Measurements from ENCODE around the gene OLFM1. TPM values are rescaled to one million over a fixed set of nuclear protein-coding genes. Genes with fewer than 3 reads are reported as not detected.

OLFM1 gene
- total and polyA plus RNA-seq, 2 experiments from 2014 or later = 2.4 to 3.8 TPM

GRCh38 chr9:135051316-135052038 lies 36.0 kb upstream of the OLFM1 start:
- no peak overlapping the region for H3K27ac ChIP-seq
- H3K4me1 ChIP-seq (ENCODE audit: low read depth) = no peaks in the 10 kb centered on the region
- no peaks in the 10 kb centered on the region for H3K36me3 ChIP-seq
- H3K9me3 ChIP-seq (ENCODE audit: low read depth) = no peaks in the 10 kb centered on the region
- H3K4me3 ChIP-seq = no peak overlapping the region
- TF ChIP-seq CTCF (IDR thresholded peaks at IDR 0.05; ENCODE audit: low read depth, low read length) = no peak
- no peaks in the 10 kb centered on the region for H3K27me3 ChIP-seq
- no peak for DNase-seq (ENCODE audit: low read depth in 1 of 2, low spot score in 1 of 2)

- H3K4me1 ChIP-seq (ENCODE audit: low read depth) = no peaks in the 10 kb centered on the region
- no peaks in the 10 kb centered on the region for H3K27me3 ChIP-seq
- no peaks in the 10 kb centered on the region for H3K36me3 ChIP-seq
- no peak for DNase-seq (ENCODE audit: low read depth in 1 of 2, low spot score in 1 of 2)
- no peaks in the 10 kb centered on the region for H3K9me3 ChIP-seq (ENCODE audit: low read depth)
- no peak overlapping the region for H3K27ac ChIP-seq
- no peak overlapping the region for H3K4me3 ChIP-seq
- no peak for TF ChIP-seq CTCF (IDR thresholded peaks at IDR 0.05; ENCODE audit: low read depth, low read length)
Measured at GRCh38 chr9:135053133-135053532, 34.3 kb upstream of the OLFM1 start.

GRCh38 chr9:135055181-135055580 lies 32.3 kb upstream of the OLFM1 start:
- Histone ChIP-seq H3K27me3 (peaks cover 8% of the 10 kb centered on the region), H3K9me3 (ENCODE audit: low read depth) (no peaks in the 10 kb centered on the region), H3K36me3 (no peaks in the 10 kb centered on the region), H3K4me3 (no peak overlapping the region), H3K27ac (no peak overlapping the region), H3K4me1 (ENCODE audit: low read depth) (no peaks in the 10 kb centered on the region)
- DNase-seq (ENCODE audit: low read depth in 1 of 2, low spot score in 1 of 2) = no peak
- TF ChIP-seq CTCF (IDR thresholded peaks at IDR 0.05; ENCODE audit: low read depth, low read length) = no peak

- DNase-seq (ENCODE audit: low read depth in 1 of 2, low spot score in 1 of 2) = no peak
- Histone ChIP-seq H3K4me3 (no peak overlapping the region), H3K36me3 (no peaks in the 10 kb centered on the region), H3K27ac (no peak overlapping the region), H3K9me3 (ENCODE audit: low read depth) (no peaks in the 10 kb centered on the region), H3K27me3 (peaks cover 12% of the 10 kb centered on the region), H3K4me1 (ENCODE audit: low read depth) (no peaks in the 10 kb centered on the region)
- TF ChIP-seq CTCF (IDR thresholded peaks at IDR 0.05; ENCODE audit: low read depth, low read length) = no peak
Measured at GRCh38 chr9:135056541-135056940, 30.9 kb upstream of the OLFM1 start.

- no peaks in the 10 kb centered on the region for H3K36me3 ChIP-seq
- no peak for DNase-seq (ENCODE audit: low read depth in 1 of 2, low spot score in 1 of 2)
- no peaks in the 10 kb centered on the region for H3K9me3 ChIP-seq (ENCODE audit: low read depth)
- no peaks in the 10 kb centered on the region for H3K4me1 ChIP-seq (ENCODE audit: low read depth)
- TF ChIP-seq CTCF (IDR thresholded peaks at IDR 0.05; ENCODE audit: low read depth, low read length) = no peak
- H3K27me3 ChIP-seq = peaks cover 12% of the 10 kb centered on the region
- H3K27ac ChIP-seq = no peak overlapping the region
- no peak overlapping the region for H3K4me3 ChIP-seq
Measured at GRCh38 chr9:135060461-135061116, 26.9 kb upstream of the OLFM1 start.

All from cardiac muscle cell (in vitro differentiated cells and primary cell).